Right cardiac atrium (tissue), 5 donors: ENCODE results near the gene TSC2. TPM values are rescaled to one million over a fixed set of nuclear protein-coding genes. Genes with fewer than 3 reads are reported as not detected.
A peak's percentile ranks its signal among the peaks of the same experiment; 100 is the strongest.

Source experiments
- ATAC-seq, 2 donors: fragments of 200-7000 bp; cut with Tn5 transposase; one replicate each; pipeline versions ENCODE4 v1.8.0 to v1.9.1; 2020; ENCODE audit warnings: moderate library complexity in 2 of 2, mild to moderate bottlenecking in 1 of 2
- DNase-seq, 3 donors: peaks; one replicate each; pipeline ENCODE4 v3.0.0-alpha.2; 2020
- H3K27ac ChIP-seq: one replicate; pipeline ENCODE4 v1.5.1; 2013; ENCODE audit warnings: mild to moderate bottlenecking, low read length, control low read depth, moderate library complexity
- H3K27me3 ChIP-seq: one replicate; pipeline ENCODE4 v1.6.1; 2013; ENCODE audit not compliant: control insufficient read depth, insufficient read depth
- H3K4me1 ChIP-seq: one replicate; pipeline ENCODE4 v1.6.1; 2013; ENCODE audit warnings: low read length; ENCODE audit not compliant: control insufficient read depth, insufficient read depth
- H3K4me3 ChIP-seq: one replicate; pipeline ENCODE4 v1.5.1; 2013; ENCODE audit warnings: low read length, control low read depth
- H3K9me3 ChIP-seq: one replicate; pipeline ENCODE4 v1.6.1; 2013; ENCODE audit warnings: low read length; ENCODE audit not compliant: control insufficient read depth
- WGBS: extraction: QIAGEN DNeasy Blood & Tissue Kit; methylation state at CpG from one replicate; pipeline ENCODE4 v1.1.7; 2013; 5-methylcytosine and 5-hydroxymethylcytosine counted together
- intact Hi-C, 4 donors: fragments of 100-400 bp; cut with DNase I; formaldehyde crosslinking; loops; one replicate each; pipeline versions ENCODE4 v1.11.0 to v1.14.0; 2022 to 2023
- polyA plus RNA-seq: library from polyadenylated mRNA; stranded (reverse); fragments of 200-250 nt; gene quantifications from one replicate; pipeline ENCODE4 v1.2.3, GENCODE V29; 2013
- total RNA-seq, 4 donors: library from RNA; stranded (reverse); fragmentation: NEBNext Ultra II Directional; extraction: Animal tissue kit (Norgen Biotek cat#: 25700); gene quantifications; one replicate each; pipeline ENCODE4 v1.2.1, GENCODE V29; 2021
- donor health status: healthy with polysubstance abuse.
- donor health status: DM: no; HTN: yes; CAD: no.
- donor health status: DM: no; HTN: no; CAD: no.
- donor health status: DM: no; HTN: yes; CAD: no; lungs with severe emphysema.
- donor health status: DM: yes; HTN: yes; CAD: no.

The TSC2 gene
- total and polyA plus RNA-seq, 5 donors, result 34.7 to 72.4 (median 68.1) TPM

DNA sequence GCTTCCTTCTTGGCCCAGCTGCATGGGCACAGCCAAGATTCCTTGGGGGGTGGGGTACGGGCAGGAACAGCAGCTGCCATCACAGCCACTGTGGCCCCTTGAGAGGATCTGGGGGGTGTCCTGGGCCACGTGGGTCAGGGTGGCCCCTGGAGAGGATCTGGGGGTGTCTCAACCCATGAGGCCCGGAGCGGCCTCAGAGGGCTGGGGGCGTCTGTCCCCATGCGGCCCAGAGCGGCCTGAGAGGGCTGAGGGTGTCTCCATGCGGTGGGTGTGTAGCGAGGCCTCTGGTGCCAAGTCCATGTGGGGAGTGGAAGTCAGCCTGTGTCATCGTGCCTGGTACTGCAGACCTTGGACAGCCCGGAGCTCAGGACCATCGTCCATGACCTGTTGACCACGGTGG is 13.7 kb downstream of the TSC2 start:
- 91% methylated on average over 13 of the region's 13 CpGs for WGBS

DNA sequence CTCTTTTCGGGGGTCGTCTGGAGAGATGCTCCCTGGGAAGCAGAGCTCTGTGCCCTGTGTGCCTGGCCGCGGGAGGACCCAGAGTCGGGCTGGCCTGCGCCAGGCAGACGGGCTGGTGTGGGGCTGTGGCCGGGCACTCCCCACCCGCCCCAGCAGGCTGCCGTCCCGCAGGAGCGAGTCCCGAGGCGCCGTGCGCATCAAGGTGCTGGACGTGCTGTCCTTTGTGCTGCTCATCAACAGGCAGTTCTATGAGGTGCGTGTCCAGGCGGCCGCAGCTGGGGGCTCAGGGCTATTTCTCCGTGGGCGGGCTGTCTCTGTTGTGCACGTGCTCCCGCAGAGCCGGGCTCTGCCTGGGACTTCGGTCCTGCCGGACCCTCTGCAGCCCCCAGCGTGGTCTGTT is 15.0 kb downstream of the TSC2 start:
- Histone ChIP-seq H3K4me1 (no peaks in the 10 kb centered on the region), H3K9me3 (no peaks in the 10 kb centered on the region), H3K4me3 (no peak overlapping the region), H3K27me3 (no peaks in the 10 kb centered on the region), H3K27ac (no peak overlapping the region)
- no peak for ATAC-seq
- intact Hi-C loops, result no loop called here
- DNase-seq, result no peak
- WGBS, result 95% methylated on average over 28 of the region's 28 CpGs

More for the DNA sequence above, 13.7 kb downstream of the TSC2 start:
- DNase-seq (no peak), ATAC-seq (no peak)
- H3K27ac ChIP-seq, result no peak overlapping the region
- H3K27me3 ChIP-seq, result no peaks in the 10 kb centered on the region
- no peaks in the 10 kb centered on the region for H3K9me3 ChIP-seq
- no peaks in the 10 kb centered on the region for H3K4me1 ChIP-seq
- H3K4me3 ChIP-seq, result no peak overlapping the region
- intact Hi-C loops, result no loop called here

DNA sequence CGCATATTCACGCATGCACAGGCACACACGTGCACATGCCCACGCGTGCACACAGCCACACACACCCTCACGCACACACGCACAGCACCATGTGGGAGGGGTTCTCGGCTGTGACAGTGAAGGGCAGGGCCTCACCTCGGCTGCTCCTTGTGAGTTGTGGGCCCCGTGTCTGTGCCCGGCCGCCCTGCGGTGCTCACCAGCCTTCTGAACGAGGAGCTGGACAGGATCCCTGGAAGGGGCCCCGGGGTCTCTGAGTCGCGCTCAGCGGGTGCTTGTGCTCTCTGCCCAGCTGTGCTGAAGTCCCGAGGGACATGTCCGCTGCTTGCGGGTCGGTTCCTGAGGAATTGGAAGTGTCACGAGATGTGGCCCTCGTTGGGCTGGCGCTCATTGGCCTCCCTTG is 16.1 kb downstream of the TSC2 start:
- no peak for ATAC-seq
- 89% methylated on average over 25 of the region's 25 CpGs for WGBS

DNA sequence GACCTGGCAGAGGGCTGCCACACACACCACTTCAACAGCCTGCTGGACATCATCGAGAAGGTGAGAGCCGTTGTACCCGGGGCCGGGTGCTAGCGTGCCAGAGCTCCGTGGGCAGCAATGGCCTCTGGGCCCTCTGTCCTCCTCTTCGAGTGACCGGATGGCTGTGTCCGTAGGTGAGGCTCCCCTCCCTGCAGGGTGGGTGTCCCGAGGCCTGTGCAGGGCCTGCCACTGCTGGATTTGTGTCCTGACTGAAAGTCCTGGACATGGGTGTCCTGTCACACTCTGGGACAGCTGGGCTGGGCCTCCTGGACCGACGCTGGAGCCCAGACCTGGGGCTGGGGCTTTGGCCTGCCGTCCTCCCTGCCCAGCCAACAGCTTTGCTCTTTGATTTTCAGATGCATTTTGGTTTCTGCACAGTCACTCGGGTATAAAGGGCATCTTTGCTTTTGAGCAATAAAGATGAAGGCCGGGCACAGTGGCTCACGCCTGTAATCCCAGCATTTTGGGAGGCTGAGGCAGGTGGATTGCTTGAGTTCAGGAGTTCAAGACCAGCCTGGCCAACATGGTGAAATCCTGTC is 16.7 kb downstream of the TSC2 start:
- no peaks in the 10 kb centered on the region for H3K9me3 ChIP-seq
- H3K27ac ChIP-seq, result no peak overlapping the region
- no peaks in the 10 kb centered on the region for H3K27me3 ChIP-seq
- ATAC-seq (no peak), DNase-seq (no peak)
- H3K4me1 ChIP-seq, result no peaks in the 10 kb centered on the region
- intact Hi-C loops, result no loop called here
- no peak overlapping the region for H3K4me3 ChIP-seq
- 95% methylated on average over 16 of the region's 16 CpGs for WGBS

More for the DNA sequence above, 16.1 kb downstream of the TSC2 start:
- no peak for DNase-seq
- Histone ChIP-seq H3K9me3 (no peaks in the 10 kb centered on the region), H3K4me3 (no peak overlapping the region), H3K4me1 (no peaks in the 10 kb centered on the region), H3K27ac (no peak overlapping the region), H3K27me3 (no peaks in the 10 kb centered on the region)
- intact Hi-C loops, result no loop called here

- H3K4me3 ChIP-seq, result no peak overlapping the region
- whole genome bisulfite sequencing, result 97% methylated on average over 11 of the region's 11 CpGs
- DNase-seq, result no peak
- intact Hi-C loops, result no loop called here
- no peaks in the 10 kb centered on the region for H3K9me3 ChIP-seq
- no peak overlapping the region for H3K27ac ChIP-seq
- no peaks in the 10 kb centered on the region for H3K4me1 ChIP-seq
- H3K27me3 ChIP-seq, result no peaks in the 10 kb centered on the region
- ATAC-seq, result no peak
Measured at GRCh38 chr16:2066139-2066538, 18.4 kb downstream of the TSC2 start.

DNA sequence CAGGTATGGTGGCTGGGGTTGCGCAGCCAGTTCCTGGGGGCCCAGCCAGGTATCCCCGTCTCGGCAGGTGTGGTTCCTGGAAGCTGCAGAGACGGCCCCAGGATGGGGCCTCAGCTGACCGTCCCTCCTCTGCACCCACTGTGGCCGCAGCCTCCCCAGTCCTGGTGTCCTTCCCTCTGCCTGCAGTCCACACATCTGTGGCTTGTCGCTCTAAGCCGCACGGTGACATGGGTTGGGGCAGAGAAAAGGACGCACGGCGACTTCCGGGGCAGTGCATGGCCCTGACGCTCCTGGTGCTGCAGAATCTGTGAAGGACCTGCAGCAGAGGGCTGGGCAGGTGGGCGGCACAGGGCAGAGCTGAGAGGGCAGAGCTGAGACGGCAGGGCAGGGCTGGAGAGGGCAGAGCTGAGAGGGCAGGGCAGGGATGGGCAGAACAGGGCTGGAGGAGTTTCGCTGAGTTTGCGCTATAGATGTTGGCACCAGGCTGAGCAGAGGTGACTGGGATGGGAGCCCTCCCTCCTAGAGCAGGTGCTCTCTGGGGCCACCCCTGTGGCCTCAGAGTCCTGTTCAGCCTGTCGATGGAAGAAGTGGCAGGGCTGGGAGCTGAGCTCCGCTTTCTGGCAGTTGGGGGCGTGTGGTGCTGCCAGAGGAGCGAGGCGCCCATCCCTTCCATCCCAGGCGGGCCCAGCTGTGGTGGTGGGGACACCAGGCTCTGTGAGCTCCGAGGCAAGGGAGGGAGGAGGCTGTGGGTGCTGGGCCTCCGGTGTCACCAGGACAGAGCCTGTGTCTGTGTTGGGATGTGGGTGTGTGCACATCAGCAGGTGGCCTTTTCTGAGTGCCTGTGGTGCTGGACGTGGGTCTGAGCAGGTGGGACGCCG is 23.0 kb downstream of the TSC2 start:
- Histone ChIP-seq H3K9me3 (no peaks in the 10 kb centered on the region), H3K27ac (no peak overlapping the region), H3K27me3 (no peaks in the 10 kb centered on the region), H3K4me3 (no peak overlapping the region), H3K4me1 (no peaks in the 10 kb centered on the region)
- ATAC-seq (no peak), DNase-seq (no peak)
- 93% methylated on average over 29 of the region's 29 CpGs for WGBS
- intact Hi-C loops, result no loop called here

GRCh38 chr16:2071454-2072202 is 23.8 kb downstream of the TSC2 start:
- H3K9me3 ChIP-seq, result no peaks in the 10 kb centered on the region
- DNase-seq (peak in 1 of 3 donors; percentile 12), ATAC-seq (peak in 1 of 2 donors; percentile 15)
- H3K27ac ChIP-seq, result no peak overlapping the region
- H3K27me3 ChIP-seq, result no peaks in the 10 kb centered on the region
- H3K4me1 ChIP-seq, result no peaks in the 10 kb centered on the region
- intact Hi-C loops, result no loop called here
- 74% methylated on average over 34 of the region's 34 CpGs for WGBS
- no peak overlapping the region for H3K4me3 ChIP-seq

DNA sequence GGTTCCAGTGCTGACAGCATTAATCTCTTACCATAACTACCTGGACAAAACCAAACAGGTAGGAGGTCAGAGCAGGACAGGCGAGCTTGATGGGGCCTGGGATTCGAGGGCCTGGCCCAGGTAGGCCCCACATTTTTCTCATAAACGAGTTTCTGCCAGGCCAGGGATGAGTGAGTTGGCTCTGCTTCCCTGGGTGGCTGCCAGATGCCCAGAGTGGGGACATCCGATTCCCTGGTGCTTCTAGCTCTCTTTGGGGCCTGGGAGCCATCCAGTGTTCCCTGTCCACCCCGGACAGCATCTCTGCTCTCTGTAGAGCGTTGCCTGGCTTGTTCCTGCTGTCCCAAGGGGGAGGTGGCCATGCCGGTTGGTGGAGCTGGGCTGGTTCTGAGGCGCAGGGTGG is 25.1 kb downstream of the TSC2 start:
- Histone ChIP-seq H3K4me1 (no peaks in the 10 kb centered on the region), H3K9me3 (no peaks in the 10 kb centered on the region), H3K27ac (no peak overlapping the region), H3K4me3 (no peak overlapping the region), H3K27me3 (no peaks in the 10 kb centered on the region)
- WGBS, result 84% methylated on average over 8 of the region's 8 CpGs
- intact Hi-C loops, result no loop called here
- ATAC-seq, result no peak
- DNase-seq, result no peak

DNA sequence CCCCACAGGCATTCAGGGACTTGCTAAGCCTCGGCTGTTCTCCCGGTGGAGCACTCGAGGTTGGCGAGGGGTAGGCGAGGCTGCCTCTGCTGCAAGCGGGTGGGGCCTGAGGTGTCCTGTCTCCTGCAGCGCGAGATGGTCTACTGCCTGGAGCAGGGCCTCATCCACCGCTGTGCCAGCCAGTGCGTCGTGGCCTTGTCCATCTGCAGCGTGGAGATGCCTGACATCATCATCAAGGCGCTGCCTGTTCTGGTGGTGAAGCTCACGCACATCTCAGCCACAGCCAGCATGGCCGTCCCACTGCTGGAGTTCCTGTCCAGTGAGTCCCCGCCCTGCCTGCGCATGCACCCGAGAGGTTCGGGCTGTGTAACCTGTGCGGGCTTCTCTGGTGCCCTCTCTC is 26.3 kb downstream of the TSC2 start:
- H3K4me1 ChIP-seq, result no peaks in the 10 kb centered on the region
- H3K27ac ChIP-seq, result no peak overlapping the region
- WGBS, result 94% methylated on average over 20 of the region's 20 CpGs
- H3K4me3 ChIP-seq, result no peak overlapping the region
- no peaks in the 10 kb centered on the region for H3K9me3 ChIP-seq
- ATAC-seq (no peak), DNase-seq (no peak)
- intact Hi-C loops, result no loop called here
- no peaks in the 10 kb centered on the region for H3K27me3 ChIP-seq

- intact Hi-C loops, result no loop called here
- H3K27ac ChIP-seq, result no peak overlapping the region
- no peak overlapping the region for H3K4me3 ChIP-seq
- WGBS, result 95% methylated on average over 24 of the region's 24 CpGs
- no peaks in the 10 kb centered on the region for H3K9me3 ChIP-seq
- ATAC-seq (no peak), DNase-seq (no peak)
- H3K4me1 ChIP-seq, result no peaks in the 10 kb centered on the region
- no peaks in the 10 kb centered on the region for H3K27me3 ChIP-seq
Measured at GRCh38 chr16:2075631-2076030, 27.8 kb downstream of the TSC2 start.
